Measurements from ENCODE around the gene NKX1-1.

The NKX1-1 gene

DNA sequence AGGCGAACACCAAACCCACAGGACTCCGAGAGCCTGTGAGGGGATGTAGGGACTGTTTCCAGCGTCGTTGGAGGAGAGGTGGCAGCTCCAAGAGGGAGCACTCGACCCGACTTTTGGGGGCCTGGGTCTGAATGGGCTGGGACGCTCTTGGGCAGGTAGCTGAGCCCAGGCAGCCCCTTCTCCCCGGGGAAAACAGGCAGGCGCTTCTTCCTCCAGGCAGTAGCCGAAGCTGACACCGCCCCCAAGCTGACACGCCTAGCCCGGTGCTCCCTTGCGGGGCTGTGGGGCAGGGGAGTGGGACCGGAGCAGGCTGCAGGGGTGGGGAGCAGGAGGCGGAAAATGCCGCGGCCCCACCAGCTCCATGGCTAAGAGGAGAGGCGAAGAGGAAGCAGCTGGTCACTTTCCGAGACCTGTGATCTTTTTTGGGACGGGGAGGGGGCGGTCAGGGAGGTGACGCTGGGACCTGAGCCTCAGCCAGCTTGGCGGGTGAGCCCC is 4.2 kb downstream of the NKX1-1 start:
- TF ChIP-seq TAF1 (IDR thresholded peaks at IDR 0.05; ENCODE audit: borderline replicate concordance, insufficient read depth, low read length) (no peak), SIN3A (IDR thresholded peaks at IDR 0.05; ENCODE audit: borderline replicate concordance, insufficient read depth, low read length) (no peak), POLR2AphosphoS5 (IDR thresholded peaks at IDR 0.05; ENCODE audit: low read depth, low read length) (no peak), FOXP2 (optimal IDR thresholded peaks at IDR 0.05; ENCODE audit: borderline replicate concordance, extremely low read depth, extremely low read length, insufficient read depth) (no peak)
- TF ChIP-seq, protein P1, sequence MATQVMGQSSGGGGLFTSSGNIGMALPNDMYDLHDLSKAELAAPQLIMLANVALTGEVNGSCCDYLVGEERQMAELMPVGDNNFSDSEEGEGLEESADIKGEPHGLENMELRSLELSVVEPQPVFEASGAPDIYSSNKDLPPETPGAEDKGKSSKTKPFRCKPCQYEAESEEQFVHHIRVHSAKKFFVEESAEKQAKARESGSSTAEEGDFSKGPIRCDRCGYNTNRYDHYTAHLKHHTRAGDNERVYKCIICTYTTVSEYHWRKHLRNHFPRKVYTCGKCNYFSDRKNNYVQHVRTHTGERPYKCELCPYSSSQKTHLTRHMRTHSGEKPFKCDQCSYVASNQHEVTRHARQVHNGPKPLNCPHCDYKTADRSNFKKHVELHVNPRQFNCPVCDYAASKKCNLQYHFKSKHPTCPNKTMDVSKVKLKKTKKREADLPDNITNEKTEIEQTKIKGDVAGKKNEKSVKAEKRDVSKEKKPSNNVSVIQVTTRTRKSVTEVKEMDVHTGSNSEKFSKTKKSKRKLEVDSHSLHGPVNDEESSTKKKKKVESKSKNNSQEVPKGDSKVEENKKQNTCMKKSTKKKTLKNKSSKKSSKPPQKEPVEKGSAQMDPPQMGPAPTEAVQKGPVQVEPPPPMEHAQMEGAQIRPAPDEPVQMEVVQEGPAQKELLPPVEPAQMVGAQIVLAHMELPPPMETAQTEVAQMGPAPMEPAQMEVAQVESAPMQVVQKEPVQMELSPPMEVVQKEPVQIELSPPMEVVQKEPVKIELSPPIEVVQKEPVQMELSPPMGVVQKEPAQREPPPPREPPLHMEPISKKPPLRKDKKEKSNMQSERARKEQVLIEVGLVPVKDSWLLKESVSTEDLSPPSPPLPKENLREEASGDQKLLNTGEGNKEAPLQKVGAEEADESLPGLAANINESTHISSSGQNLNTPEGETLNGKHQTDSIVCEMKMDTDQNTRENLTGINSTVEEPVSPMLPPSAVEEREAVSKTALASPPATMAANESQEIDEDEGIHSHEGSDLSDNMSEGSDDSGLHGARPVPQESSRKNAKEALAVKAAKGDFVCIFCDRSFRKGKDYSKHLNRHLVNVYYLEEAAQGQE (IDR thresholded peaks at IDR 0.05; ENCODE audit: insufficient read depth in 1 of 2, low read depth in 2 of 2, low read length in 2 of 2): no peak

DNA sequence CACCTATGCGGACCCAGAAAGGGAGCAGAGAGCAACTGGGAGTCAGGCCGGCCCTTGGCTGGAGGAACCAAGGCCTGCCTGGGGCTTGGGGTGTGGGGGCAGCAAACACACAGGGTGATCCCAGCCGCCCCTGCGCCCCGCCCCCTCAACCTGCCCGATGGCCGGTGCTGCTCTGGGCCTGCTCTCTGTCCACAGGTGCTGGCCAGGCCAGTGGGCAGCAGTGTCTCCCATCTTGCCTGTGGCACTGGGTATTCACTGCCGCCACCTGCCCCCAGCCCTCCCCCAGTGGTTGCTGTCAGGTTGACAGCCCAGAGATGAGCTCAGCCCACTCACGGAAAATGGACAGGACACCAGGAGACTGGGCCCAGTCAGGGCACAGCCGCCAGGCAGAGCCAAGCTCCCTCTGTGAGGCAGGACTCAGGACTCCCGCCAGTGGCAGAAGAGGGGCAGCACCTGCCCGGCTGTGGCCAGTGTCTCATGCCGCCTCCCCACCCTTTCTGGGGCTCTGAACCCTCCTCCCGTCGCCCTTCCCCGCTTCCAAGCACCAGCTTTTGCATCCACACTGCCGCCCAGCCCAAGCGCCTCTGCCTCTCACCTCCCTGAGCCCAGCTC is 4.7 kb downstream of the NKX1-1 start:
- TF ChIP-seq, protein P1 (IDR thresholded peaks at IDR 0.05; ENCODE audit: insufficient read depth in 1 of 2, low read depth in 2 of 2, low read length in 2 of 2): no peak
- no peak for TF ChIP-seq FOXP2 (optimal IDR thresholded peaks at IDR 0.05; ENCODE audit: borderline replicate concordance, extremely low read depth, extremely low read length, insufficient read depth)
- TF ChIP-seq TAF1 (IDR thresholded peaks at IDR 0.05; ENCODE audit: borderline replicate concordance, insufficient read depth, low read length): no peak
- no peak for TF ChIP-seq SIN3A (IDR thresholded peaks at IDR 0.05; ENCODE audit: borderline replicate concordance, insufficient read depth, low read length)
- no peak for TF ChIP-seq POLR2AphosphoS5 (IDR thresholded peaks at IDR 0.05; ENCODE audit: low read depth, low read length)

DNA sequence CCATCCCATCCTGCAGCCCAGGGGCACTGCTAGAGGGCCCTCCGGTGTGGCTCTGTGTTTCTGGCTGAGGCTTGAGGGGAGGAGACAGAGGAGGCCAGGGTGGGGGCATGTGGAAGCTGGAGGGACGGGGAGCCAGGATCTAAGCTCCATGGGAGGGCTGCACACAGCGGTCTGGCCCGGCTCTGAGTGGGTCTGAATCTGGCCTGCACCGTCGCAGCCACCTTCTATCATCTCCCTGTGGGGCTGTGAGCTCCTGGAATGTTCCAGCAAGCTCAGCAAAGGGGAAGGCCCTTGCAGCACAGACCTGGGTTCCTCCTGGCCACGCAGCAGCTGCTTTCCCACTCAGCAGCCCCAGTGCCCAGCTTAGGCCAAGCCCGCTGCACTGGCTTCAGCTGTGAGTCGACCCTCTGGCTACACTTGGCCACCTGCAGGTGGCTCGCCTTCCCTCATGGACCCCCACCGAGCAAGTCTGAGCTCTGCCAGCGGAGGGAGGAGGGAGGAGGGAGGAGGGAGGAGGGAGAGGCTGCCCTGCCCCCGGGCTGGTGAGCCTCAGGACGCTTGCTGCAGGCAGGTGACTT is 5.3 kb downstream of the NKX1-1 start:
- TF ChIP-seq, protein P1 (IDR thresholded peaks at IDR 0.05; ENCODE audit: insufficient read depth in 1 of 2, low read depth in 2 of 2, low read length in 2 of 2): no peak
- TF ChIP-seq FOXP2 (optimal IDR thresholded peaks at IDR 0.05; ENCODE audit: borderline replicate concordance, extremely low read depth, extremely low read length, insufficient read depth): no peak
- TF ChIP-seq TAF1 (IDR thresholded peaks at IDR 0.05; ENCODE audit: borderline replicate concordance, insufficient read depth, low read length): no peak
- TF ChIP-seq POLR2AphosphoS5 (IDR thresholded peaks at IDR 0.05; ENCODE audit: low read depth, low read length): no peak
- no peak for TF ChIP-seq SIN3A (IDR thresholded peaks at IDR 0.05; ENCODE audit: borderline replicate concordance, insufficient read depth, low read length)

DNA sequence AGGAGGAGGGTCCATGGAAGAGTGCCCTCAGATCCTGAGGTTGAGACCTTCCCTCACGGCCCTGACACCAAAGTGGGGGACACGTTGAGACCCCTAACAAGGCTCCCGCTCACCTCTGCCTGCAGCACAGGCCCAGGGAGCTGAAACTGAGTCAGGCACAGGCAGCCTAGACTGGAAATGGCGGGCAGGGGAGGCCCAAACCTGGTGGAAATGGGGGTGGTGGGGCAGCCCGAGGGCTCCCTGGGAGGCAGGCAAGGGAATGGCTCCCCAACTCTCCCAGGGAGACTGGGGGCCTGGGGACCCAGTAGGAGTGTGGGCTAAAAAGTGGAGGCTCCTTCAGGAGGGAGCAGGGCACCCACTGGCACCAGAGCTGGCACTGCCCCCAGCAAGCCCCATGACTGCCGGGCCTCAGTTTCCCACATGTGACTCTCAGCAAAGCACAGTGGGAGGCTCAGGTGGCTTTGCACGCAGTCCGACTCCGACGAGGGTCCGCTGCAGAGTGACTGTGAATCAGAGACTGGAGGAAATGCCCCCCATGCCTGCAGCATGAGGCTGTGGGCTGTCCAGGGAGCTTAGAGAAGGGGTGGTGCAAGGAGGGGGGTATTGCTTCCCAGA is 5.9 kb downstream of the NKX1-1 start:
- TF ChIP-seq POLR2AphosphoS5 (IDR thresholded peaks at IDR 0.05; ENCODE audit: low read depth, low read length) (no peak), FOXP2 (optimal IDR thresholded peaks at IDR 0.05; ENCODE audit: borderline replicate concordance, extremely low read depth, extremely low read length, insufficient read depth) (no peak), TAF1 (IDR thresholded peaks at IDR 0.05; ENCODE audit: borderline replicate concordance, insufficient read depth, low read length) (no peak), SIN3A (IDR thresholded peaks at IDR 0.05; ENCODE audit: borderline replicate concordance, insufficient read depth, low read length) (no peak)
- TF ChIP-seq, protein P1 (IDR thresholded peaks at IDR 0.05; ENCODE audit: insufficient read depth in 1 of 2, low read depth in 2 of 2, low read length in 2 of 2): no peak
